GM12801 (cell line): ENCODE measurements around the gene CSNK1E.

Source experiments
- TF ChIP-seq, protein P1 (sequence below): IDR thresholded peaks from one replicate; pipeline ENCODE4 v1.5.1; 2011; ENCODE audit warnings: control low read depth; ENCODE audit not compliant: insufficient read length; ENCODE audit errors: extremely low read depth

Gene CSNK1E

DNA sequence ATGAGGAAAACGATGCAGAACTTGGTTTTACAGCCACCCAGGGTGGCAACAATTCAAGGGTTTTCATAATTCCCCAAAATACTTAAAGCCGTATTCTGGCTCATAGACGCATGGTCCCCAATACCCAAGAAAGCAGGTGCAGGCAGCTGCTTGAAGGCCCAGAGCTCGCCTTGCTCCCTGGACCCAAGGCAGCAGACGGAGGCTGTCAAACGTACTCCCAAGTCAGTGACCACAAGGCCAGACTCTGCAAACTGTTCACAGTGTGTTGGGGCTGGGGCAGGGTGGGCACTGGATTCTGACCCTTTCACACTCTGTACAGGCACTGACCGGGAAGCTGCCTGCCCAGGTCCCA, 65.9 kb downstream of the CSNK1E start:
- TF ChIP-seq, protein P1, sequence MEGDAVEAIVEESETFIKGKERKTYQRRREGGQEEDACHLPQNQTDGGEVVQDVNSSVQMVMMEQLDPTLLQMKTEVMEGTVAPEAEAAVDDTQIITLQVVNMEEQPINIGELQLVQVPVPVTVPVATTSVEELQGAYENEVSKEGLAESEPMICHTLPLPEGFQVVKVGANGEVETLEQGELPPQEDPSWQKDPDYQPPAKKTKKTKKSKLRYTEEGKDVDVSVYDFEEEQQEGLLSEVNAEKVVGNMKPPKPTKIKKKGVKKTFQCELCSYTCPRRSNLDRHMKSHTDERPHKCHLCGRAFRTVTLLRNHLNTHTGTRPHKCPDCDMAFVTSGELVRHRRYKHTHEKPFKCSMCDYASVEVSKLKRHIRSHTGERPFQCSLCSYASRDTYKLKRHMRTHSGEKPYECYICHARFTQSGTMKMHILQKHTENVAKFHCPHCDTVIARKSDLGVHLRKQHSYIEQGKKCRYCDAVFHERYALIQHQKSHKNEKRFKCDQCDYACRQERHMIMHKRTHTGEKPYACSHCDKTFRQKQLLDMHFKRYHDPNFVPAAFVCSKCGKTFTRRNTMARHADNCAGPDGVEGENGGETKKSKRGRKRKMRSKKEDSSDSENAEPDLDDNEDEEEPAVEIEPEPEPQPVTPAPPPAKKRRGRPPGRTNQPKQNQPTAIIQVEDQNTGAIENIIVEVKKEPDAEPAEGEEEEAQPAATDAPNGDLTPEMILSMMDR: no peak

GRCh38 chr22:38250643-38251340, 66.4 kb downstream of the CSNK1E start:
- TF ChIP-seq, protein P1: no peak

GRCh38 chr22:38249803-38250642, 67.2 kb downstream of the CSNK1E start:
- TF ChIP-seq, protein P1: no peak

DNA sequence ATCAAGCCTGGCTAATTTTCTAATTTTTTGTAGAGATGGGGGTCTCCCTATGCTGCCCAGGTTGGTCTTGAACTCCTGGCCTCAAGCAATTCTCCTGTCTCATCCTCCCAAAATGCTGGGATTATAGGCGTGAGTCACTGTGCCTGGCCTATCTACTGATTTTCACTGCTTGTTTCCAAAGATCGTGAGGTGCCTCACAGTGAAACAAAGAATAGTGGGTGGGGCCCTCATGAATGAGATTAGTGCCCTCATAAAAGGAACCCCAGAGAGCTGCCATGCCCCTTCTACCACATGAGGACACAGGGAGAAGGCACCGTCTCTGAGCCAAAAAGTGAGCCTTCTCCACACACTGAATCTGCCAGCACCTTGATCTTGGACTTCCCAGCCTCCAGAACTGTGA, 67.9 kb downstream of the CSNK1E start:
- TF ChIP-seq, protein P1: no peak

- TF ChIP-seq, protein P1: no peak
Observed at GRCh38 chr22:38248280-38248679, 69.0 kb downstream of the CSNK1E start.

GRCh38 chr22:38247713-38248112, 69.5 kb downstream of the CSNK1E start:
- TF ChIP-seq, protein P1: no peak

GRCh38 chr22:38246692-38247091, 70.5 kb downstream of the CSNK1E start:
- TF ChIP-seq, protein P1: no peak
